ENCODE results near the gene CDKN2B-AS1. TPM values are rescaled to one million over a fixed set of nuclear protein-coding genes. Genes with fewer than 3 reads are reported as not detected.

CDKN2B-AS1 gene
- polyA plus RNA-seq, 1 donor = 0.26 TPM

DNA sequence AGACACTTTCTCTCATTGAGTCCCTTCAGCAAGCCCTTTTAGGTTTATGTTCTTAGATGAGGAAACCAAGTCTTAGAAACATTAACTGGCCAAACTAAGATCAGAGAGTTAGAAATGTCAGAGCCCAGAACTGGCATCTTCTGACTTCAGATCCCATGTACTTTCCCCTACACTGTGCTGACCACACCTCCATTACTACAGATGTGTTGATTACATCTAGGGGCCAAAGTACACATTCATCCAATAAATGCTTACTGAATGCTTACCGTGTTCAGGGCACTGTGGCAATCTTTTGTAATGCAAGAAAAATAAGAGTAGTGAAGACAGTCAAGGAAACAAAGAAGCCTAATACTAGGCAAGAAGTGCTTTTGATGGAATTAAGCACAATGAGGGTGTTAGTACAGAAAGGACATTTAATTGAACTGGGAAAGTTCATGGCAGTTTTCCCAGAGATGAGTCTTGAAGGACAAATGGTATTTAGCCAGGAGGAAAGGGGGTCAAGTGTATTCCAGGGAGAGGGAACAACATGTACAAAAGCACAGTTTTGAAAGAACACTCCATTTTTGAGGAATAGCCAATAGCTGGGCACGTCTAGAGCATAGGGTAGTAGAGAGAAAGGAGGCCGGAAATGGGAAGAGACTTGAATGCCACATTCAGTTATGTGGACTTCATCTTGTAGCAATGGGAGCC, 104.2 kb downstream of the CDKN2B-AS1 start:
- DNase-seq = no peak

DNA sequence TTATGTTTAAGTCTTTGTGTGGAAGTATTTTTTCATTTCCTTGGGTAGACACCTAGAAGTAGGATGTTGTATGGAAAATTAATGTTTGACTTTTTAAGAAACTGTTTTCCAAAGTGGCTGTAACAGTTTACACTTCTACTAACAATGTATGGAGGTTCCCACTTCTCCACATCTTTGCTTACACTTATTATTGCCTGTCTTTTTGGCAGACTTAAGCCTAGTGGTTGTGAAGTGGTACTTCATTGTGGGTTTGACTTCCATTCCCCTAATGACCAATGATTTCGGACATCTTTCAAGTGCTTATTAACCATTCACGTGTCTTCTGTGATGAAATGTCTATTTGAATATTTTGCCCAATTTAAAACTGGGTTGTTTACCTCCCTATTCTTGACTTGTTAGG, 106.0 kb downstream of the CDKN2B-AS1 start:
- DNase-seq = no peak

DNA sequence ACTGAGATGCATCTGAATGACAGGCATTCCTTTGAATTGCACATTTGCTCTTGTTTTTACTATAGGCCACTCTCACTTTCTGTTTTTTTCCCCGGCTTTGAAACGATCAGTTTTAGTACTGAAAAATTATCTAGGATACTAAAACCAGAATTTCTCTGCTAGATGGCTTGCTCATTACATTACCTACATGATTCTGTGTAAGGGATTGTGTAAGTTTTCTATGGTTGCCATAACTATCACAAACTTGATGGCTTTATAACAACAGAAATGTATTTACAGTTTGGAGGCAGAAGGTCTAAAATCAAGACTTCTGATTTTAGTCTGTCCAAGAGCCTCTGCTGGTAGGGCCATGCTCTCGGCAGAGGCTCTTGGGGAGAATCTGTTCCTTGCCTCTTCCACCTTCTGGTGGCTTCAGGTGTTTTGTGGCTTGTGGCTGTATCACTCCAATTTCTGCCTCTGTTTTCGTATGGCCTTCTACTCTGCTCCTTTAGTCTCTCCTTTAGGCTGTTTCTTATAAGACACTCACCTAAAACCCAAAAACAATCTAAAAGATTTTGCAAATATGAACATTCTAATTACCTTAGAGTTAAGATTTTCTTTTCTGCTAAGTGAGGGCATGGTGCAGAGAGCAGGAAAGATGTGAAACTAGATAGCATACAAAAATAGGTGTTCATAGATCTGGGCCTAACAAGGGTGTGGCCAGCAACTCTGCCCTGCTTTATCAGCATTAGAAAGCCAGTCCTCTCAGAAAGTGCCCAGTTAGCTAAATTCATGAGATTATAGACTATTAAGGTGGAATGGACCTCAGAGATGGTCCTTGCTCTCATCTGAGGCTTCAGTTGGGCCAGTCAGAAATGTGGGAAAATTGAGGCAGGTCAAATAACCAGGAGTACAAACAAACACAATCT, 107.8 kb downstream of the CDKN2B-AS1 start:
- DNase-seq = no peak

DNA sequence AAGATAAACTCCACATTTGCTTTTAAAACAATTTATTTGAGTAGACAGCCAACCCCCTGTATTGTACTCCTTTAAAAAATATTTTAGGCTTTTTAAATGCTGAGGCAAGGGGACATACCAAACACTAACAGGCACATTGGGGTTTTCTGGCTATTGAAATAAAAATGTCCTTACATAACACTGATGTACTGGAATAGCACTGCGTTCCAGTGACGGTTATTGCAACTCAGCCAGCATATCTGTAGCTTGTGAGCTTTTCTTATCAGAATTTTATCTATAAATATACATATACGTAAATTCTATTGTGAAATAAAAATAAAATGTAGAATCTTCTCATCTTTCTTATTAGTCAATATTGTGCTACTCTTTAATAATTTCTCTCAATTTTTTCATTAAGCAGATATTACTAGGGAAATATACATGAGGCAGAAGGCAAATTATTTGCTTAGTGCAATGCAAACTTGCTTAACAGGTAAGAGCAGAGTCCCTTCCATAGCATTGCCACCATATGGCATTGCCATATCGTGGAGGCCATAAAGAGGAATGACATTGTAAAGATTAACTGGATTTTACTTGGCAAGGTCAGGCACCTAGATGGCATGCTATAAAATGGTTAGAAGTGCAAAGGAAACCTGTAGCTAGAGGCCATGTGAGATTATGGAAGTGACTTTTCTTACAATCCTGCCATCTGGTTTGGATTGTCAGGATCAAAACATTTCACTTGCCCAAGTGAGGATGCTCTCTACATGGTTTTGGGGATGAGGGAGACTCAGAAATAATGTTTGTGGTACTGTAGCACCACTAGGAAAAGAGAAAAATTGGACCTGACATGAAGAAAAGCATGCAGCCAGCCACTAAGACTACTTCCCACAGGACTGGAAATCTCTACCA, 109.3 kb downstream of the CDKN2B-AS1 start:
- no peak for DNase-seq

- DNase-seq = no peak
Measured at GRCh38 chr9:22105005-22105722, 110.6 kb downstream of the CDKN2B-AS1 start.

- no peak for DNase-seq
Measured at GRCh38 chr9:22107202-22108045, 112.8 kb downstream of the CDKN2B-AS1 start.

GRCh38 chr9:22108581-22109370, 114.2 kb downstream of the CDKN2B-AS1 start:
- no peak for DNase-seq

- no peak for DNase-seq
Measured at GRCh38 chr9:22111176-22111953, 116.8 kb downstream of the CDKN2B-AS1 start.

- DNase-seq = no peak
Measured at GRCh38 chr9:22111954-22112247, 117.3 kb downstream of the CDKN2B-AS1 start.

- no peak for DNase-seq
Measured at GRCh38 chr9:22112870-22113821, 118.6 kb downstream of the CDKN2B-AS1 start.

DNA sequence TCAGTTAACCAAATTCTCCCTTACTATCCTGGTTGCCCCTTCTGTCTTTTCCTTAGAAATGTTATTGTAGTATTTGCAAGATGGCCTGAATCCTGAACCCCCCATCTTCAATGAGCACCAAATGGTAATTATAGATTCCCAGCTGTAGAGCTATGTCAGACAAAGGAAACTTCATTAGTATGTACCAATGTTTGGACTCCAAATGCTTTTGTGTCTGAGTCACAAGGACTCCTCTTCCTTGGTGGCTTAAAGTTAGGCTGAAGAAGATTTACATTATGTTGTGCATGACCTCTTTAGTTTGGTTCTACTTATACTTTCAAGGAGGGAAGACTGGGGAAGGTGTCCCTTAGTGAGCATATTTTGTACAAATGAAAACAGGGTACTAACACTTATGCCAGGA, 120.4 kb downstream of the CDKN2B-AS1 start:
- DNase-seq = no peak

DNA sequence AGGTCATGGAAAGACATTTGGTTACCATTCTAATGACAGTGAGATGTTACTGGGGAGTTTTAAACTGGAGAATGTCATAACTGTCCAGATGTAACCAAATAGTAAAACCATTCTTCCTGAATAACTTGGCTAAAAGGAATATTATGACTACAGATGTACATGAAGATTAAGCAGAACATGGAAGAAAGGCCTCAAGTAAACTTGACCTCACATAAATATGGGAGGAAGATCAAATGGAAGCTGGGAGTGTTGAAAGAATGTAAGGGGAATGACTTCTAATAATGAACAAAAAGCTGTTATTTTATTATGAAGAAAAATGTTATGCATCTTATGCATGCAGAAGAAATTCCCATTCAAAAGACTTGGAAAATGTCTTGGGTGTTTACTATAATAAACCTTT, 122.2 kb downstream of the CDKN2B-AS1 start:
- DNase-seq = no peak

GRCh38 chr9:22117511-22118384, 123.2 kb downstream of the CDKN2B-AS1 start:
- no peak for DNase-seq

- no peak for DNase-seq
Measured at GRCh38 chr9:22118810-22119521, 124.4 kb downstream of the CDKN2B-AS1 start.

DNA sequence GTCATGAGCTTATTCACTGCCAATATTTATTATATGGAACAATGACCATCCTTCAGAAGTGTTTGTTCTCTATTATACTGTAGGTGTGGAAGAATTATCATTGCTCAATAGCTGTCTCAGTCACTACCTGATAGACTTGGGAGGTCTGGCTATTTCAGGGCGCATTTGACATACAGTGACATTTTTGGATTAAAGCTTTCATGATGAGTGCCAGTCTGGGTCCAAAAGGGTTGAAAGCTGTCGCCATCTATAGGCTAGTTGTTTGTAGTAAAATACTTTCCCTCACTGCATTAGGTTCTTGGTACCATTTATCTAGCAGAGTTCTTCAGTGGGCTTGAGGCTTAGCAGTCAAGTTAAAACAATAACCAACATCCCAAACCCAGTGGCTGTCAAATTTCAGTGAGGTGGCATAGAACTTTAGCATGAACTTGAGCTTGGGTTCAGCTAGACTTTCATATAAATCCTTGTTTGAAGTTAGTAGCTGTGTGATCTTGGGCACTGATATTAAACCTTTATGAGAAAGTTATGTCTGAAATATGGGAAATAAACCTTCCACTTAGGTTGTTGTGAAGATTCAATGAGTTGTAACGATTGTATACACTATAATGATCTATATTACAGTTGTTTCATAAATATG, 125.0 kb downstream of the CDKN2B-AS1 start:
- no peak for DNase-seq

GRCh38 chr9:22120159-22120549, 125.6 kb downstream of the CDKN2B-AS1 start:
- no peak for DNase-seq
